ENCODE measurements around the gene DPY19L3.

DNA sequence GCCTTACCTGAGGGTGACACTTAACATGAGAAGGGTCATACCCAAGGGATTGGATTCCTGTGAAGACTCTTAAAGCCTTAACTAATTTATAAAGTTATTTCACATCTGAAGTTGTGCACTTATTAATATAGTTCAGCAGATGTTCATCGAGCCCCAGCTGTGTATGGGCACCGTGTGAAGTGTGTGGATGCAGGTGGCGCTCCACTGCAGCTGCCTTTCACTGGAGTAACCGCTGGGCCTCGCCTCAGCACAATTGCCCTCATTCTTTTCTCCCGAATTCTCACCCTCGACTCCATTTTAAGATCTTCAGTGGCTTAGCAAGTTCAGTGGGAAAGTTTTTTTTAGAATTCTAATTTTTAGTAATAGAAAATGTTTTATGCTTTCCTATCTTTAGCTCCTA lies 66.2 kb downstream of the DPY19L3 start:
- TF ChIP-seq, protein P1, sequence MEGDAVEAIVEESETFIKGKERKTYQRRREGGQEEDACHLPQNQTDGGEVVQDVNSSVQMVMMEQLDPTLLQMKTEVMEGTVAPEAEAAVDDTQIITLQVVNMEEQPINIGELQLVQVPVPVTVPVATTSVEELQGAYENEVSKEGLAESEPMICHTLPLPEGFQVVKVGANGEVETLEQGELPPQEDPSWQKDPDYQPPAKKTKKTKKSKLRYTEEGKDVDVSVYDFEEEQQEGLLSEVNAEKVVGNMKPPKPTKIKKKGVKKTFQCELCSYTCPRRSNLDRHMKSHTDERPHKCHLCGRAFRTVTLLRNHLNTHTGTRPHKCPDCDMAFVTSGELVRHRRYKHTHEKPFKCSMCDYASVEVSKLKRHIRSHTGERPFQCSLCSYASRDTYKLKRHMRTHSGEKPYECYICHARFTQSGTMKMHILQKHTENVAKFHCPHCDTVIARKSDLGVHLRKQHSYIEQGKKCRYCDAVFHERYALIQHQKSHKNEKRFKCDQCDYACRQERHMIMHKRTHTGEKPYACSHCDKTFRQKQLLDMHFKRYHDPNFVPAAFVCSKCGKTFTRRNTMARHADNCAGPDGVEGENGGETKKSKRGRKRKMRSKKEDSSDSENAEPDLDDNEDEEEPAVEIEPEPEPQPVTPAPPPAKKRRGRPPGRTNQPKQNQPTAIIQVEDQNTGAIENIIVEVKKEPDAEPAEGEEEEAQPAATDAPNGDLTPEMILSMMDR (IDR thresholded peaks at IDR 0.05), result no peak
- TF ChIP-seq POLR2A (IDR thresholded peaks at IDR 0.05), result no peak
